ENCODE measurements around the gene RGL3.

DNA sequence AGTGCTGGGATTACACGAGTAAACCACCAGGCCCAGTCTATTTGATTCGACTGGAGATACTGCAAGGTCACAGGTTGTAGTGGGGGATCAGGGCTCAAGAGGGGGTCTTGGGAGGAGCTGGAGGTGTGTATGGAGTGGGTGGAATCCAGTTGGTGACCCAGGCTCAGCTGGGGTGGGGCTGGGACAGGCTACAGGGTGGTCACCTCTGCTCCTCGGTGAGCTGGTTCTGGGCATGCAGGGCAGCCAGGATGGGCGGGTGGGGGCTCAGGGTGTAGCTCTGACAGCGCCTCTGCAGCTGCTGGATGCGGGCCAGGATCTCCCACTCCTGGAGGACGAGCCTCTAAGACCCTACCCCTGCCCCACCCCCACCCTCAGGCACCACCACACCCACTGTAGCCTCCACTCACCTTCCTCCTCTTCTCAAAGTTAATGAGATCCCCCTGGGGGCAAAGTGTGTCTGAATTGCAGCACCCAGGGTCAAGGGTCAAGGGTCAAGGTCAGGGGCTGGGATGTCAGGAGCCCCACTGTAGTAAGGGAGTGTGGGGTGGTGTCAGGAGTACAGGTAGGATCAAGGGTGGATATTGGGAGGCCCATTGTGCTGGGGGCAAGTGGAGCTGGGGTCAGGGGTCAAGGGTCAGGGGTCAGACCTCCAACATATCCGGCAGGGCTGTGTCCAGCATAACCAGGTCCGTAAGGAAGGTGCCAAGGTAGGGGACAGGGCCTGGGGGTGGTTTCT is 17.1 kb downstream of the RGL3 start:
- no peak for TF ChIP-seq GABPA (IDR thresholded peaks at IDR 0.05; ENCODE audit: low read depth)
- TF ChIP-seq, protein P1, sequence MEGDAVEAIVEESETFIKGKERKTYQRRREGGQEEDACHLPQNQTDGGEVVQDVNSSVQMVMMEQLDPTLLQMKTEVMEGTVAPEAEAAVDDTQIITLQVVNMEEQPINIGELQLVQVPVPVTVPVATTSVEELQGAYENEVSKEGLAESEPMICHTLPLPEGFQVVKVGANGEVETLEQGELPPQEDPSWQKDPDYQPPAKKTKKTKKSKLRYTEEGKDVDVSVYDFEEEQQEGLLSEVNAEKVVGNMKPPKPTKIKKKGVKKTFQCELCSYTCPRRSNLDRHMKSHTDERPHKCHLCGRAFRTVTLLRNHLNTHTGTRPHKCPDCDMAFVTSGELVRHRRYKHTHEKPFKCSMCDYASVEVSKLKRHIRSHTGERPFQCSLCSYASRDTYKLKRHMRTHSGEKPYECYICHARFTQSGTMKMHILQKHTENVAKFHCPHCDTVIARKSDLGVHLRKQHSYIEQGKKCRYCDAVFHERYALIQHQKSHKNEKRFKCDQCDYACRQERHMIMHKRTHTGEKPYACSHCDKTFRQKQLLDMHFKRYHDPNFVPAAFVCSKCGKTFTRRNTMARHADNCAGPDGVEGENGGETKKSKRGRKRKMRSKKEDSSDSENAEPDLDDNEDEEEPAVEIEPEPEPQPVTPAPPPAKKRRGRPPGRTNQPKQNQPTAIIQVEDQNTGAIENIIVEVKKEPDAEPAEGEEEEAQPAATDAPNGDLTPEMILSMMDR (IDR thresholded peaks at IDR 0.05; ENCODE audit: insufficient read depth, low read length): no peak
